WI38 (cell line): Measurements from ENCODE around the gene GCH1.
"Not testable (repeated sequence)": the region's sequence is repeated elsewhere in the genome, so short reads cannot be mapped to it uniquely, and the experiment has no call there.

Experiments
- H3K4me3 ChIP-seq: 2 replicates; pipeline ENCODE4 v1.5.1; 2011; ENCODE audit warnings: low read depth, mild to moderate bottlenecking, control low read depth, low read length
- TF ChIP-seq, protein P1 (sequence below): IDR thresholded peaks from 2 replicates; pipeline ENCODE4 v1.5.1; 2012; ENCODE audit warnings: low read depth, mild to moderate bottlenecking, control low read depth, low read length

The GCH1 gene

DNA sequence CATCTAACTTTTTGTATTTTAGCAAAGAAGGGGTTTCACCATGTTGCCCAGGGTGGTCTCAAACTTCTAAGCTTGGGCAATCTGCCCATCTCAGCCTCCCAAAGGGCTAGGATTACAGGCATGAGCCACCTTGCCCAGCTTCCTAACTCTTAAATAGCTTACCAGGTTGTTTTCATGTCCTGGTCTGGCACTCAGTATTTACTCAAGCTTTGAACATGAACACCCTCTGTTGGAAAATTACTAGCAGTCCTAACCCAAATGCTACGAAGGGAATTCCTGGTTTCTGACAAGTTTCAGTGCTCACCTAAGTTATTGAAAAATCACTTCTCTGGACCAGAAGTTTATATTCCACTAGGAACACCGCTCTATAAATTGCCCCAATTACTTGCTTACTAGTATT, 32.5 kb upstream of the GCH1 start:
- H3K4me3 ChIP-seq, result no peak overlapping the region
- TF ChIP-seq, protein P1, sequence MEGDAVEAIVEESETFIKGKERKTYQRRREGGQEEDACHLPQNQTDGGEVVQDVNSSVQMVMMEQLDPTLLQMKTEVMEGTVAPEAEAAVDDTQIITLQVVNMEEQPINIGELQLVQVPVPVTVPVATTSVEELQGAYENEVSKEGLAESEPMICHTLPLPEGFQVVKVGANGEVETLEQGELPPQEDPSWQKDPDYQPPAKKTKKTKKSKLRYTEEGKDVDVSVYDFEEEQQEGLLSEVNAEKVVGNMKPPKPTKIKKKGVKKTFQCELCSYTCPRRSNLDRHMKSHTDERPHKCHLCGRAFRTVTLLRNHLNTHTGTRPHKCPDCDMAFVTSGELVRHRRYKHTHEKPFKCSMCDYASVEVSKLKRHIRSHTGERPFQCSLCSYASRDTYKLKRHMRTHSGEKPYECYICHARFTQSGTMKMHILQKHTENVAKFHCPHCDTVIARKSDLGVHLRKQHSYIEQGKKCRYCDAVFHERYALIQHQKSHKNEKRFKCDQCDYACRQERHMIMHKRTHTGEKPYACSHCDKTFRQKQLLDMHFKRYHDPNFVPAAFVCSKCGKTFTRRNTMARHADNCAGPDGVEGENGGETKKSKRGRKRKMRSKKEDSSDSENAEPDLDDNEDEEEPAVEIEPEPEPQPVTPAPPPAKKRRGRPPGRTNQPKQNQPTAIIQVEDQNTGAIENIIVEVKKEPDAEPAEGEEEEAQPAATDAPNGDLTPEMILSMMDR, result no peak

DNA sequence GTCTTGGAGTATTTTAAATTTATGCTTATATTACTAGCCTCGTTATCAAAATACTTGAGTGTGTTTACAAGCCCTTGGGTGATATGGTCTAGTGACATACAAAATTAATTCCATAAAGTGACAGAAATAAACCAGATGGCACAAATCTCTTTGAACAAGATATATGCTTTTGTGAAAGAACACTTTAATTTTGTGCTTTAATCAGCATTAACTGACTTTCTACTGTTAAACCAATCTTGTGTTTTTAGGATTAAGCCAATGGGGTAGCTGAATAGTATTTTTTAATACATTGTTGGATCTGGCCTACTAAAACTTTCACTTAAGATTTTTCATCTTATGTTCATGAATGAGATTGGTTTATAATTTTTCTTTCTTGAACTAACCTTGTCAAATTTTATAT, 30.4 kb upstream of the GCH1 start:
- no peak overlapping the region for H3K4me3 ChIP-seq
- TF ChIP-seq, protein P1, result no peak

DNA sequence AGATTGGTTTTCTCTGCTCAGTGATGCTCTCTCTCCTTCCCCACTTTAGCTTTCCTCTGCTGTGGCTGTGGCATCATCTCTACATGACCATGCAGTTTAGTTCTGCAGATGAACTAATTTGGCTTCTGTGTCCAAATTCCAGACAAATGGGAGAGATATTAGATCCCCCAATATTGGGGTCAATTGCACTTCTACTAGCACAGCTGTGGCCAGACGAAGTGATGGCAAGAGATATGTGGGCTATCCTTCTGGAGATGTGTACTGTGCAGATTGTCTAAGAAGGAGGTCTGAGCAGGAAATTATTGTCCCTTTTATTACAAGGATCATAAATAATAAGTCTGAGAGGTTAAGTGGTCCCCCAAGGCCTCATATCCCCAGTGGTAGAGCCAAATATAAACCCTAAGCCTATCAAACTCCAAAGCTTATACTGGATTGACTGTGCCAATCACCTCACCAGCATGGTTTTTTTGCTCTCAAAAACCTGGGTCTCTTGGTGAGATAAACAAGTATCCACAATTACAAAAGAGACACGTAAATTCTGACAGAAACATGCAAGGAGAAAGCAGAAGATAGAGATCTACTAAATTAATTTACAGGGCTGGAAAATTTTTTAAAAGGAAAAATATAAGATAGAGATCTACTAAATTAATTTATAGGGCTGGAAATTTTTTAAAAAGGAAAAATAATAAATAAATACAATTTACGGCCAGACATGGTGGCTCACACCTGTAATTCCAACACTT, 29.1 kb upstream of the GCH1 start:
- no peak overlapping the region for H3K4me3 ChIP-seq
- TF ChIP-seq, protein P1, result no peak

DNA sequence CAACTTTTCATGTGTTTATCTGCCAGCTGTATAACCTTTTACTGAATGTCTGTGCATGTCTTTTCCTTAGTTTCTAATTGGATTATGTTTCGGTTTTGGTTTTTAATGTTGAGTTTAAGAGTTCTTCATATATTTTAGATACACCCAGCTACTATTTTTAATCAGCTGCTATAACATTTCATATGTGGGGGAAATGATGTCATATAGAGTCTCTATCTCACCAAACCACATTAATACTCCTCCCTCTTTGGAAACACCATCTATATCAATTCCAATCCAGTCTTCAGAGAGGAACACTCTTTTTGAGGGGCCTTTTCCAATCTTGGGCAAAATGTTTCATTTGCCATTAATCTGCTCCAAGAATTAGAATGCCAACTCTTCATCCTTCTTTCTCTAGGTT, 28.5 kb upstream of the GCH1 start:
- no peak overlapping the region for H3K4me3 ChIP-seq
- TF ChIP-seq, protein P1, result no peak

DNA sequence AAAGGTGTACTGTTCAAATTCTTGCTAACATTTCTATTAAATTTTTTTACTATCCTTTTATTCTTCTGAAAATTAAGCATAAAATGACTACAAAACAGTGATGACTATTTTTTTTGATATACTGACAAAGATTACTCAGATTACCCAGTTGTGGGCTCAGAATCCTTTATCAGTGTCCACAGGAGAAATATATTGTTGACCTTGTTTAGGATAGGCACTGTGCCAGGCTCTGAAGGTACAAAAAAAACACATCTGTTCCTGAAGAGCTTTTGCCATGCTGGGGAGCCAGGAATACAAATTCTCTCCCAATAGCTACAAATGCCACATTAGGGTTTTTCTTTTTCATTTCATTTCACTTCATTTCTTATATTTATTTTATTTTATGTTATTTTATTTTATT, 26.9 kb upstream of the GCH1 start:
- no peak overlapping the region for H3K4me3 ChIP-seq
- TF ChIP-seq, protein P1, result no peak

DNA sequence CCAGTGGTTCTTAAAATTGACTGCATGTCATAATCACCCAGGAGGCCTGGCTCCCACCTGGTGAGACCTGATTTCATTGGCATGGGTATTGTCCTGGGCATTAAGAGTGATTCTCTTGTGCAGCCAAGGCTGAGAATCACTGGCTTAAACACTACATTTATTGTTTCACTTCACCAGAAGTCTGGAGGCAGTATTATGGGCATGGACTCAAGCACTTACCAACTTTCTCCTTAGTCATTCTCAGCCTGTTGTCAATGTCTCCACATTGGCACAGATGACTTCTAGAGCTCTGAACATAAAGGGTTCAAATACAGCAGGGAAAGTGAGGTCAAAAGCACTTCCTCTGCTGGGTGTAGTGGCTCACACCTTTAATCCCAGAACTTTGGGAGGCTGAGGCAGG, 25.6 kb upstream of the GCH1 start:
- TF ChIP-seq, protein P1, result no peak
- no peak overlapping the region for H3K4me3 ChIP-seq

DNA sequence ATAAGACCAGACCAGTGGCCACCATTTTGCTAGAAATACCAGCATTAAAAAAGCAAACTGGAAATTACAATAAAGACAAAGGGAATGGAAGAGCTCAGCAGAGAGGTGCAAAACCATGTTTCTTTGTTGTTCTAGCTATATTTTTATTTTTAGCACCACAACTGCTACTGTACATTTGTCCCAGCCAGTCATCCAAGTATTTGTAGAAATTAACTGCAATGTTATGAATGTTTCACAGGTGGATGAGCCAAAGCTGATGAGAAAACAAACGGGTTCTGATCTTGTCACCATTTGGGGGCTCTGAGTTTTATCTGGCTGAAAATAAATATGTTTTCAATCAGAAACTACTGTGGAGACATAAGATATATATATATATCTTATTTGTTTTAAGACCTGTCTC, 24.9 kb upstream of the GCH1 start:
- H3K4me3 ChIP-seq, result no peak overlapping the region
- TF ChIP-seq, protein P1, result no peak

DNA sequence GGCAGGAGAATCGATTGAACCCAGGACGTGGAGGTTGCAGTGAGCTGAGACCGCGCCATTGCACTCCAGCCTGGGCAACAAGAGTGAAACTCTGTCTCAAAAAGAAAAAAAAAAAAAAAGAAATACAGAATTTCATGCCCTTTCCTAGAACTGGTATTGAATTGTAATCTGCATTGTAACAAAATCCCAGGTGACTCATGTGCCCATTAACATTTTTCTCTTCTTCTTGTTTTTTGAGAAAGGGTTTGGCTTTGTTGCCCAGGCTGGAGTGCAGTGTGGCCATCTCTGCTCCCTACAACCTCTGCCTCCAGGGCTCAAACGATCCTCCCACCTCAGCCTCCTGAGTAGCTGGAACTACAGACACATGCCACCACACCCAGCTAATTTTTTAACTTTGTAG, 23.9 kb upstream of the GCH1 start:
- not testable (repeated sequence) for H3K4me3 ChIP-seq
